ENCODE measurements around the gene PRPSAP1. TPM values are rescaled to one million over a fixed set of nuclear protein-coding genes. Genes with fewer than 3 reads are reported as not detected.

Gene PRPSAP1
- total RNA-seq, 1 donor: 48.1 TPM

DNA sequence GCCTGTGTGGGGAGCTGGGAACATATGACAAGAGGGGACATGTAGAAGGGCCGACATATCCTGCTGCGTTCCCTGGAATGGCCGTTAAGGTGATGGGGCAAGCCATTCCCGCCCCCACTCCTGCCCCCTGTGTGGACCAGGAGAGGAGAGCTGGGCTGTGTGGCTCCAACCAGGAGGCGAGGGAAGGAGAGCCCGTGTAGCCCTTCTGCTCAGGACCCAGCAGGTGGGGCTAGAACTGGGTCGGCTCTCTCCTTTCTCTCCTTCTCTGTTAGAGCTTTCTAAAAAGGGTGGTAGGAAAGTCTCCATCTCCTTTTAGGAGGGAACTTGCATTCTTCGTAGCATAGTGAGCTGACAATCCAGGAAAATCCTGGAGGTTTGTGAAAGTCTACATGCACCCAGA, 43.5 kb upstream of the PRPSAP1 start:
- no peak for DNase-seq (ENCODE audit: low read depth)
- TF ChIP-seq, protein P1, sequence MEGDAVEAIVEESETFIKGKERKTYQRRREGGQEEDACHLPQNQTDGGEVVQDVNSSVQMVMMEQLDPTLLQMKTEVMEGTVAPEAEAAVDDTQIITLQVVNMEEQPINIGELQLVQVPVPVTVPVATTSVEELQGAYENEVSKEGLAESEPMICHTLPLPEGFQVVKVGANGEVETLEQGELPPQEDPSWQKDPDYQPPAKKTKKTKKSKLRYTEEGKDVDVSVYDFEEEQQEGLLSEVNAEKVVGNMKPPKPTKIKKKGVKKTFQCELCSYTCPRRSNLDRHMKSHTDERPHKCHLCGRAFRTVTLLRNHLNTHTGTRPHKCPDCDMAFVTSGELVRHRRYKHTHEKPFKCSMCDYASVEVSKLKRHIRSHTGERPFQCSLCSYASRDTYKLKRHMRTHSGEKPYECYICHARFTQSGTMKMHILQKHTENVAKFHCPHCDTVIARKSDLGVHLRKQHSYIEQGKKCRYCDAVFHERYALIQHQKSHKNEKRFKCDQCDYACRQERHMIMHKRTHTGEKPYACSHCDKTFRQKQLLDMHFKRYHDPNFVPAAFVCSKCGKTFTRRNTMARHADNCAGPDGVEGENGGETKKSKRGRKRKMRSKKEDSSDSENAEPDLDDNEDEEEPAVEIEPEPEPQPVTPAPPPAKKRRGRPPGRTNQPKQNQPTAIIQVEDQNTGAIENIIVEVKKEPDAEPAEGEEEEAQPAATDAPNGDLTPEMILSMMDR (IDR thresholded peaks at IDR 0.05; ENCODE audit: insufficient read depth, low read length): no peak
- H3K4me3 ChIP-seq (ENCODE audit: low read depth, low read length): no peak overlapping the region

DNA sequence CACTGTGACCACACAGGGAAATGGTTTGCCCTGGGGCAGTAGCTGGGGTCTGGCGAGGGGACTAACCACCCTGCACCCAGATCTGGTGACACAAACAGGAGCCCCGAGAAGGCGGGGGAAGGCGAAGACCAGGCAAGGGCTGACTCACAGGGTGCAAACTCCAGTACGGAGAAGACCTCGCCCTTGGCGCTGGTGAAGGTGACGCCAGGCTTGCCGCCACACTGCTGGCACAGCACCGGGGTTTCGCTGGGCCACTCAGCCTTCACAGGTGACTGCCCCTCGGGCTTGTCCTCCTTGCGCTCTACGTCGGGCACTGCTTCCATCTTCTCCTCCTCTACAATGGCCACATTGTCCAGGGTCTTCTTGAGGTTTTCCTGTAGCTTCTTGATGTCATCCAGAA, 42.3 kb upstream of the PRPSAP1 start:
- TF ChIP-seq, protein P1 (IDR thresholded peaks at IDR 0.05; ENCODE audit: insufficient read depth, low read length): no peak
- no peak for DNase-seq (ENCODE audit: low read depth)
- H3K4me3 ChIP-seq (ENCODE audit: low read depth, low read length): no peak overlapping the region

DNA sequence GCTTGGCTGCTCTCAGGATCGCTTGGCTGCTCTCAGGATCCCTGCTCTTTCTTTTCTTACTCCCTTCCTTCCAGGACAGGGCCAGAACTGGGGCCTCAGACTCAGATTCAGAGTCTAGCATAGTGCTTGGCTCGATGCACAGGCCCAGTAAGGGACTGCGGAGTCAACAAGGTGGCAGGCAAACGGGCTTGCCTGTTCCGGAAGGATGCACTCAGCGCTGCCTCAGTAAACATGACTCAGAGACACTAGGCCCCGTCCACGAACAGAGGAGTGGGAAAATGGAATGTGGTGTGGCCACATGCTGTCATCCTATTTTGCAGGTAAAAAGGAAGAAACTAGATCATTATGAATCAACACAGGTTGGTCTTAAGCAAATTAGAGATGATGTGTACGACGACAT, 40.5 kb upstream of the PRPSAP1 start:
- H3K4me3 ChIP-seq (ENCODE audit: low read depth, low read length): no peak overlapping the region
- DNase-seq (ENCODE audit: low read depth): no peak
- TF ChIP-seq, protein P1 (IDR thresholded peaks at IDR 0.05; ENCODE audit: insufficient read depth, low read length): no peak

DNA sequence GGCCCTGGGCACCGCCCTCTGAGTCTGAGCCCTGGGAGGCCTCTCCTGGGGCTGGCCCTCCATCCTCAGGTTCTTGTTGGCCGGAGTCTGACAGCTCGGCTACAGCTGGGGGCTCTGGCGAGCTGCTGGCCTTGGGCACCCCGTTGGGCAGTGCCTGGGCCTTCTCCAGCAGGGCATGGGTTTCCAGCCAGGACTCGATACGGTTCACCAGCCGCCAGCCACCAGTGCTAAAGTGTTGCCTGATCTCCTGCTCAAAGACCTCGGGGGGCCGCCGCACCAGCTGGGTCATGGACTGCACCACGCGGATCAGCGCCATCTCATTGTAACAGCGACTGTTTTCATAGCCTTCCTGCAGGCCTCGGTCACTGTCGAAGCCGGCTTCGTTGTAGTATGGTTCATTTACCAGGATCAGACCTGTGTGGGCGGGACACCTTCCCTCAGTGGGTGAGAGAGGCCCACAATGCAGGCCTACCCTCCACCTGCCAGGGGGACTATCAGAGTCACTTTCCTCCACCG, 37.5 kb upstream of the PRPSAP1 start:
- H3K4me3 ChIP-seq (ENCODE audit: low read depth, low read length): no peak overlapping the region
- DNase-seq (ENCODE audit: low read depth): no peak
- TF ChIP-seq, protein P1 (IDR thresholded peaks at IDR 0.05; ENCODE audit: insufficient read depth, low read length): no peak

DNA sequence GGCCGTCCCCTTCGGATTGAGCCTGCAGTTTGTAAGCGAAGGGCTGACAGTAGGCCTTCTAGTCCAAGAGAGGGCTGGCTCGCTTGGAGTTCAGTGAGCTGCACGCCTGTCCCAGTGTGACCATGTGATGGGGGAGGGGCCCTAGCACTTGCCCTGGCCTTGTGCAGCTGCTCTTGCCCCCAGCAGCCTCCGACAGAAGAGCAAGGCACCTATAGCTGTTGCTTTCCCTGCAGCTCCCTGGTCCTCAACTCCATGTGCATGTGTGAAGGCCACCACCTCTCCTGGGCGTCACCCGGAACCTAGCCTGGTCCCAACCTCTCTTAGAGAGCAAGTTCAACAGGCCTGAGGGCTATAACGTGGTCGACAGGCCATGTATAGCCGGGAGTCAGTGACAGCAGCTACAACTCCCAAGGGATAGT, 36.3 kb upstream of the PRPSAP1 start:
- TF ChIP-seq, protein P1 (IDR thresholded peaks at IDR 0.05; ENCODE audit: insufficient read depth, low read length): no peak
- no peak for DNase-seq (ENCODE audit: low read depth)
- H3K4me3 ChIP-seq (ENCODE audit: low read depth, low read length): no peak overlapping the region

DNA sequence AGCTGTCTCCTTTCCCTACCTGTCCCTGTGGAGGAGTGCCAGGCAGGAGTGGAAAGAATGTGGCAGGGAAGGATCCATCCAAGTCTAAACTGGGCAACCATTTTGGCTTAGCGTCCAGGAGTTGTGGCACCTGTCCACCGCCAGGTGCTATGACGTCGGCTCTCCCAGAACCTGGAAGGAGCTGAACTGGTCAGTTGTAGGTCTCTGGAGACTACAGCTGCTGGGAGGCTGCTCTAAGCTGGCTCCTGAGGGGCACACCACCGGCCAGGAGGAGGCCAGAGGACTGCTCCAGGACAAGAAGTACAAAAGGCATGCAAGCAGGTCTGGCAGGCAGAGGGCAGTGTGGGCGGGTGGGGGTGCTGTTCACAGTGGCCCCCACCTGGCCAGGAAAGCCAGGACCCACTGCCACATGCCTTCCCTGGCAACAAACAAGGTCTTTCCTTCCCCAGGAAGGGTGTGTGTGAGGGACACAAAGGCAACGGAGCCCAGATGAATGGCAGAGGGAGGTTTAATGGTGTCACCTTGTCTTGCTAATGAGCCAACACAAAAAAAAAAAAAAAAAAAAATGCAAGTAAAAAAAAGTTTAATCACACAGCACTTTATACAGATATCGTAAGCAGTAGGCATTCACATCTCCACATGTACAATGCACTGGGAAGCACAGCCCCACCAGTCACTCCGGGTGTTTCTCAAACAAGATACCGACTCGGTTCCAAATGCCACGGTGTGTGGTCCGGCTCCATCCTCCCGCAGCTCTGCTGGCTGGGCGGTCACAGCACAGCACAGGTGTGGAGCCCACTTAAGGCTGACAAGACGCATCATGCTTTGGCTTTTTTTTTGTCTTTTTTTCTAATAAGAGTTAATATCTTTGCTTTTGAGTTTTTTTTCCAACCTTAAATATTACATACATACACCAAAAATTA, 35.5 kb upstream of the PRPSAP1 start:
- DNase-seq (ENCODE audit: low read depth): no peak
- H3K4me3 ChIP-seq (ENCODE audit: low read depth, low read length): no peak overlapping the region
- TF ChIP-seq, protein P1 (IDR thresholded peaks at IDR 0.05; ENCODE audit: insufficient read depth, low read length): peak; percentile 16

Data from fibroblast of the aortic adventitia (primary cell).